ENCODE results near the gene TIMP2.

DNA sequence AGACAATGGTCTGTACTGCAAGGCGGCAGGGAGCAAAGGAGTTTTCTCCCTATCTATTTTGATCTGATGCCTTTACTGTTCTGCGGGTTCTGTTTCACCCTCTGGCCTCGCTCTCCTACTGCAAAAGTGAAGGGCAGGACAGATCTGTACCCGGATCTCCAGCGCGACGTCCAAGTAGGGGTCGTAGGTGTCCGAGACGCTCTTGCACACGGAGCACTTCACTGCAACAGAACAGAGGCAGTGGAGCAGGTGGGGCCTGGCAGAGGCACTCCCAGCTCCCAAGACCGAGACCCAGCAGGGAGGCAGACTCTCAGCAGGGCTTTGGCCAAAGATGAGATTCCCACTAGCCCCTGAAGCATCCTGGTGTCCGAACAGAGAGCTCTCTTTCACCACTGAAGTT lies 104.3 kb downstream of the TIMP2 start:
- TF ChIP-seq EZH2 (IDR thresholded peaks at IDR 0.05; ENCODE audit: insufficient read depth, poor library complexity, severe bottlenecking) (no peak), EZH2phosphoT487 (IDR thresholded peaks at IDR 0.05; ENCODE audit: insufficient read depth, low read depth) (no peak)

Measured in GM23248 (cell line).